ENCODE data around the gene PTPRN2.

GRCh38 chr7:157969995-157970394 is 617.6 kb downstream of the PTPRN2 start:
- no peak for TF ChIP-seq CTCF (IDR thresholded peaks at IDR 0.05)
- TF ChIP-seq POLR2AphosphoS5 (IDR thresholded peaks at IDR 0.05) = no peak
